ENCODE measurements around the gene SRPK2. TPM values are rescaled to one million over a fixed set of nuclear protein-coding genes. Genes with fewer than 3 reads are reported as not detected.

SRPK2 gene
- total RNA-seq, 1 experiment from 2014 or later: 17.4 TPM

- DNase-seq (ENCODE audit: low spot score): no peak
Observed at GRCh38 chr7:105101864-105102263, 286.9 kb downstream of the SRPK2 start.

GRCh38 chr7:105098863-105099515 lies 289.7 kb downstream of the SRPK2 start:
- peak; percentile 21 for DNase-seq (ENCODE audit: low spot score)

- DNase-seq (ENCODE audit: low spot score): no peak
Observed at GRCh38 chr7:105097619-105098018, 291.1 kb downstream of the SRPK2 start.

DNA sequence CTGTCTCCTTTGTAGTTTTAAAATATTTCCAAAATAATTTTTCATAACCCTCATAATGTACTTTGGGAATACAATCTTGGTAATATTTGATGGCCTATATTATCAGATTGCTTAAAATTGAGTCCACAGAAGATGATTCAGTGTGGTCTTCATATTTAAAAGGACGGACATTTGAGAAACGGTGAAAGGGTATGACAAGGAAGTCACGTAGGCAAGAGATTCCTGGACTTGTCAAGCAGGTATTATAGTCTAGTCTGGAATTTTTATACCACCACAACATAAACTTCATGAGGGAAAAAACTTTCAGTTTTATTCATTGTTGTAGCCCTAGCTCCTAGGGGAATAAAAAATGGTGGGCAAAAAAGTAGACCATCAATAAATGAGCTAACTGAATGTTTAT lies 292.4 kb downstream of the SRPK2 start:
- DNase-seq (ENCODE audit: low spot score): peak; percentile 16

- DNase-seq (ENCODE audit: low spot score): no peak
Observed at GRCh38 chr7:105094966-105095365, 293.8 kb downstream of the SRPK2 start.

- DNase-seq (ENCODE audit: low spot score): no peak
Observed at GRCh38 chr7:105088456-105088855, 300.3 kb downstream of the SRPK2 start.

- DNase-seq (ENCODE audit: low spot score): no peak
Observed at GRCh38 chr7:105087981-105088380, 300.7 kb downstream of the SRPK2 start.

DNA sequence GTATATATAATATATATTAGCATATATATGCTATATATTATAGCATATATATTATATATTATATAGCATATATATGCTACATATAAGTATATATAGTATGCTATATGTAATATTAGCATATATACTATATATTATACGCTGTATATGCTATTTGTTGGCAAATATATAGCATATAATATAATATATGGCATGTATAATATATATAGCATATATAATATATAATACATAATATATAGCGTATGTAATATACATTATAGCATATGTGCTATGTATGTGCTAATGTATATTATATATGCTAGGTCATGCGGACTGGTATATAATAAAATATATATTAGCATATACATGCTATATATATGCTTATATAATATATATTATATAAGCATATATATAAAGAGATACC lies 301.9 kb downstream of the SRPK2 start:
- DNase-seq (ENCODE audit: low spot score): no peak

DNA sequence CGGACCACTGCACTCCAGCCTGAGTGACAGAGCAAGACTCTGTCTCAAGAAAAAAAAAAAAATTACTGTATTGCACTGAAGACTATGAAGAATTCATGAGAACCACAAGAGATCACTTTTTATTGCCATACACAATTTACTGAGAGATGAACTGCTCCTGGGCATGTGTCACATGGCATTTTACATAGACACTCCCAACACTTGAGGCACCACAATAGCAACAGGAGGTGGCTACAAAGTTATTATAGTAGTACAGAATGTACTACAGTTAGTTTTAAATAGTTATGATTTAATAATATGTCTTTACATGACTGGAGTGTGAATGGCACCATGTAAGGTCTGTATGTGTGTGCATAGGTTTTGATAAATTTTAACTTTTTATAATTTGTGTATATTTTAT lies 304.1 kb downstream of the SRPK2 start:
- DNase-seq (ENCODE audit: low spot score): no peak

- DNase-seq (ENCODE audit: low spot score): no peak
Observed at GRCh38 chr7:105079348-105079747, 309.4 kb downstream of the SRPK2 start.

DNA sequence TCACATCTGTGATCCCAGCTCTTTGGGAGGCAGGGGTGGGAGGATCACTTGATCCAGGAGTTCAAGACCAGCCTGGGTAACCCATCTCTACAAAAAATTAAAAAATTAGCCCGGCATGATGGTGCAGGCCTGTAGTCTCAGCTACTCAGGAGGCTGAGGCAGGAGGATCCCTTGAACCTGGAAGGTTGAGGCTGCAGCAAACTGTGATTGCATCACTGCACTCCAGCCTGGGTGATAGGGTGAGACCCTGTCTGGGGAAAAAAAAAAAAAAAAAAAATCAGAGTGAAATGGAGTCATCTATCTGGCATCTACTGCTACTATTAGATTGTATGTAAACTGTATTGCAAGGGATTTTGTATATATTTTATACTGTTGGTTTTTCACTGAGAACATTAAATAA lies 315.6 kb downstream of the SRPK2 start:
- no peak for DNase-seq (ENCODE audit: low spot score)

DNA sequence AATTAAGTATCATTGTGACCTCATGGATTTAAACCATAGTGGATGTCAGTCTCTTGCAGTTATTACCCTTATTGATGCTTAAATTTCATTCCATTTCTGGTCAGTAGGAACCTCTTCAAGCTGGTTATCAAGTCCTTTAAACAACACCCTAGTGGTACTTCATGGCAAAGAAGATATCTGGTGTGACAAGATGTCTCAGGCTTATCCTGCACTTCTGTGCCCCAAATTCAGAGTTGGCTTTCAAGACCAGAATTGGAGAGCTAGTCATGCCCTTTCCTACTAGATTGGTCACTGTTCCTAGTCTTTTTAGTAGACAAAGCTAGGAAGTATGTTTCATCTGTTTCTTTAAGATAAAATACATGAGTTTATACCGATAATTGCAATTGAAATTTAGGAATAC lies 319.8 kb downstream of the SRPK2 start:
- DNase-seq (ENCODE audit: low spot score): no peak

DNA sequence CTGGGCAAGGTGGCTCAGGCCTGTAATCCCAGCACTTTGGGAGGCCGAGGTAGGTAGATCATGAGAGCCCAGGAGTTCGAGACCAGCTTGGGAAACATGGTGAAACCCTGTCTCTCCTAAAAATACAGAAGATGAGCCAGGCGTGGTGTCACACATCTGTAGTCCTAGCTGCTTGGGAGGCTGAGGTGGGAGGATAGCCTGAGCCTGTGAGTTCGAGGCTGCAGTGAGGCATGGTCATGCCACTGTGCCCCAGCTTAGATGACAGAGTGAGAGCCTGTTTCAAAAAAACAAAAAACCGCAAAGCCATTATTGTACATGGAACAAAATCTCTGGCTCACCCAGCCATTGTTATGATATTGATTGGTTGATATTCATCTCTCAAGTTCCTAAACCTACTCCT lies 321.0 kb downstream of the SRPK2 start:
- no peak for DNase-seq (ENCODE audit: low spot score)

Small RNA genes within 50 kb of the gene (small RNA-seq; reads per million reads assigned to genes)
- gene AC005070.2: not detected
- not detected for gene RNU6-1322P

Other genes with a start within 250 kb of the SRPK2 start
- gene PUS7, start 133.3 kb upstream of the SRPK2 start, total RNA-seq (2014; rRNA removed; shearing (Covaris generic)): 22.1 and 24.3 TPM in 2 replicates
- gene RINT1, start 143.3 kb upstream of the SRPK2 start, total RNA-seq (2014; rRNA removed; shearing (Covaris generic)): 5.7 and 7.4 TPM in 2 replicates
- not detected in 2 replicates for gene EFCAB10, start 192.6 kb upstream of the SRPK2 start, total RNA-seq (2014; rRNA removed; shearing (Covaris generic))